ENCODE data around the gene FATE1.

GRCh38 chrX:151704041-151704663, 11.7 kb upstream of the FATE1 start:
- TF ChIP-seq EZH2 (IDR thresholded peaks at IDR 0.05; ENCODE audit: low read length, missing control alignments) (no peak), CTCF (conservative IDR thresholded peaks at IDR 0.05 in 1 of 2, IDR thresholded peaks at IDR 0.05 in 1 of 2; ENCODE audit: low read depth in 1 of 2, low read length in 2 of 2) (no peak)

Measured in fibroblast of lung (primary cell).